ENCODE results near the gene MYL7. TPM values are rescaled to one million over a fixed set of nuclear protein-coding genes. Genes with fewer than 3 reads are reported as not detected.

Gene MYL7
- total and polyA plus RNA-seq, 9 of the 15 experiments (the other 6 are each of a cell fraction or from before 2014, with no cell fraction given): not detected

GRCh38 chr7:44157116-44158080 is 16.3 kb upstream of the MYL7 start:
- intact Hi-C loops (cut with micrococcal nuclease) (no loop called here), in situ Hi-C loops (cut with MboI) (no loop called here)
- H3K4me2 ChIP-seq (ENCODE audit: insufficient read depth, low read length): no peak overlapping the region; the same call in 1 of the 2 replicates
- no peak overlapping the region for H2AFZ ChIP-seq (ENCODE audit: low read depth, low read length)
- no peaks in the 10 kb centered on the region for H3K27me3 ChIP-seq (ENCODE audit: control insufficient read depth in 2 of 2, insufficient read depth in 2 of 2, low read length in 2 of 2)
- H3K4me3 ChIP-seq: no peak overlapping the region
- ATAC-seq: peak; percentile 83
- no peaks in the 10 kb centered on the region; the same call in 1 of the 2 replicates for H4K20me1 ChIP-seq (replicated peaks; ENCODE audit: control insufficient read depth, insufficient read depth, low read length)
- POLR2A ChIA-PET: interaction anchor here (0.7 to 1.5 kb wide), 2 partner anchors 10 to 32 kb away, joined by 3 to 9 read pairs; partner anchors contain the start of gene GCK
- BruUV-seq (replicated peaks): no TSS peak
- peaks cover 0 to 19% of the 10 kb centered on the region in 2 experiments; a peak in 3 of 5 replicates for H3K4me1 ChIP-seq (replicated peaks in 1 of 2; ENCODE audit: control insufficient read depth in 2 of 2, insufficient read depth in 2 of 2, low read length in 2 of 2)
- peak; percentile 61 to 78 (median 70) for DNase-seq (ENCODE audit: extremely low read depth in 1 of 4, low spot score in 3 of 4)
- no peaks in the 10 kb centered on the region for H3K36me3 ChIP-seq (ENCODE audit: control insufficient read depth, insufficient read depth, low read length)
- no peak for FAIRE-seq
- CTCF ChIA-PET (ENCODE audit: low intra/inter-chr PET ratio): interaction anchor here (0.6 kb wide), 1 partner anchor 274 kb away, joined by 3 read pairs; no protein-coding TSS in a partner anchor
- H3K27ac ChIP-seq (ENCODE audit: extremely low read depth, low read depth, low read length): no peak overlapping the region
- H3K9me1 ChIP-seq (ENCODE audit: control insufficient read depth, insufficient read depth, low read length): no peaks in the 10 kb centered on the region
- no peaks in the 10 kb centered on the region for H3K79me2 ChIP-seq (ENCODE audit: control insufficient read depth, insufficient read depth, low read length)
- WGBS (ENCODE audit: insufficient coverage, low coverage, missing lambda C conversion rate): 8% methylated on average over 15 of the region's 15 CpGs
- H3K9me3 ChIP-seq (replicated peaks; ENCODE audit: control insufficient read depth, insufficient read depth, low read depth, low read length): no peaks in the 10 kb centered on the region
- peak overlapping the region in 1 of 2 experiments; percentile 24; a peak in 1 of 4 replicates for H3K9ac ChIP-seq (ENCODE audit: insufficient read depth in 1 of 2, low read depth in 2 of 2, low read length in 2 of 2)
- TF ChIP-seq SLC30A9 (CRISPR knock-in tag; IDR thresholded peaks at IDR 0.05): no peak
- TF ChIP-seq POLR2H (tag; IDR thresholded peaks at IDR 0.05; ENCODE audit: low read depth): no peak
- TF ChIP-seq POLR2G (IDR thresholded peaks at IDR 0.05; ENCODE audit: low read depth, low read length): no peak
- peak; percentile 60 for TF ChIP-seq EGR1 (conservative IDR thresholded peaks at IDR 0.05)
- no peak for TF ChIP-seq BACH1 (tag; IDR thresholded peaks at IDR 0.05)
- TF ChIP-seq, protein P1, sequence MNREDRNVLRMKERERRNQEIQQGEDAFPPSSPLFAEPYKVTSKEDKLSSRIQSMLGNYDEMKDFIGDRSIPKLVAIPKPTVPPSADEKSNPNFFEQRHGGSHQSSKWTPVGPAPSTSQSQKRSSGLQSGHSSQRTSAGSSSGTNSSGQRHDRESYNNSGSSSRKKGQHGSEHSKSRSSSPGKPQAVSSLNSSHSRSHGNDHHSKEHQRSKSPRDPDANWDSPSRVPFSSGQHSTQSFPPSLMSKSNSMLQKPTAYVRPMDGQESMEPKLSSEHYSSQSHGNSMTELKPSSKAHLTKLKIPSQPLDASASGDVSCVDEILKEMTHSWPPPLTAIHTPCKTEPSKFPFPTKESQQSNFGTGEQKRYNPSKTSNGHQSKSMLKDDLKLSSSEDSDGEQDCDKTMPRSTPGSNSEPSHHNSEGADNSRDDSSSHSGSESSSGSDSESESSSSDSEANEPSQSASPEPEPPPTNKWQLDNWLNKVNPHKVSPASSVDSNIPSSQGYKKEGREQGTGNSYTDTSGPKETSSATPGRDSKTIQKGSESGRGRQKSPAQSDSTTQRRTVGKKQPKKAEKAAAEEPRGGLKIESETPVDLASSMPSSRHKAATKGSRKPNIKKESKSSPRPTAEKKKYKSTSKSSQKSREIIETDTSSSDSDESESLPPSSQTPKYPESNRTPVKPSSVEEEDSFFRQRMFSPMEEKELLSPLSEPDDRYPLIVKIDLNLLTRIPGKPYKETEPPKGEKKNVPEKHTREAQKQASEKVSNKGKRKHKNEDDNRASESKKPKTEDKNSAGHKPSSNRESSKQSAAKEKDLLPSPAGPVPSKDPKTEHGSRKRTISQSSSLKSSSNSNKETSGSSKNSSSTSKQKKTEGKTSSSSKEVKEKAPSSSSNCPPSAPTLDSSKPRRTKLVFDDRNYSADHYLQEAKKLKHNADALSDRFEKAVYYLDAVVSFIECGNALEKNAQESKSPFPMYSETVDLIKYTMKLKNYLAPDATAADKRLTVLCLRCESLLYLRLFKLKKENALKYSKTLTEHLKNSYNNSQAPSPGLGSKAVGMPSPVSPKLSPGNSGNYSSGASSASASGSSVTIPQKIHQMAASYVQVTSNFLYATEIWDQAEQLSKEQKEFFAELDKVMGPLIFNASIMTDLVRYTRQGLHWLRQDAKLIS (CRISPR knock-in tag; IDR thresholded peaks at IDR 0.05): no peak
- TF ChIP-seq SAFB2 (IDR thresholded peaks at IDR 0.05; ENCODE audit: borderline replicate concordance, low read depth, low read length, severe bottlenecking): no peak
